ENCODE measurements around the gene MPO. TPM values are rescaled to one million over a fixed set of nuclear protein-coding genes. Genes with fewer than 3 reads are reported as not detected.

MPO gene
- total and polyA plus RNA-seq, 9 of the 15 experiments (the other 6 are each of a cell fraction or from before 2014, with no cell fraction given): 0.04 to 0.47 (median 0.39) TPM; not detected in 6

GRCh38 chr17:58328195-58329034 is 47.7 kb upstream of the MPO start, which contains the start of gene TSPOAP1 (continued):
- TF ChIP-seq THRA (IDR thresholded peaks at IDR 0.05) (no peak), ZNF57 (CRISPR knock-in tag; IDR thresholded peaks at IDR 0.05) (peak; percentile 87; the same call in 1 of the 2 replicates), ZNF121 (CRISPR knock-in tag; conservative IDR thresholded peaks at IDR 0.05) (no peak), ZNF224 (CRISPR knock-in tag; IDR thresholded peaks at IDR 0.05) (peak; percentile 72; the same call in 1 of the 2 replicates), E2F4 (CRISPR knock-in tag; IDR thresholded peaks at IDR 0.05; ENCODE audit: low read depth) (peak; percentile 35; the same call in 1 of the 2 replicates), NONO (IDR thresholded peaks at IDR 0.05; ENCODE audit: low read depth in 2 of 2, low read length in 1 of 2) (no peak; a peak in 1 of 4 replicates), RBM22 (IDR thresholded peaks at IDR 0.05; ENCODE audit: low read depth, low read length, poor library complexity, severe bottlenecking) (peak; percentile 99), SP1 (CRISPR knock-in tag; IDR thresholded peaks at IDR 0.05) (0 out of 2 replicates have a peak, but pooled peaks have one; percentile 11), ZNF785 (CRISPR knock-in tag; IDR thresholded peaks at IDR 0.05) (no peak), CEBPG (CRISPR knock-in tag; IDR thresholded peaks at IDR 0.05) (peak; percentile 72; the same call in 1 of the 2 replicates), CEBPG (tag; conservative IDR thresholded peaks at IDR 0.05 in 1 of 2, IDR thresholded peaks at IDR 0.05 in 1 of 2) (no peak; a peak in 1 of 4 replicates), THAP7 (CRISPR knock-in tag; IDR thresholded peaks at IDR 0.05) (peak; percentile 76; the same call in 1 of the 2 replicates), ZNF12 (CRISPR knock-in tag; IDR thresholded peaks at IDR 0.05) (no peak; the same call in 1 of the 2 replicates), CBX2 (IDR thresholded peaks at IDR 0.05; ENCODE audit: insufficient read depth, low read length, poor library complexity, severe bottlenecking) (no peak), POLR2AphosphoS2 (IDR thresholded peaks at IDR 0.05; ENCODE audit: low read length) (peak; percentile 91), ZBTB17 (CRISPR knock-in tag; IDR thresholded peaks at IDR 0.05) (peak; percentile 65), ZNF551 (CRISPR knock-in tag; IDR thresholded peaks at IDR 0.05) (0 out of 2 replicates have a peak, but pooled peaks have one; percentile 14), ZFP30 (CRISPR knock-in tag; IDR thresholded peaks at IDR 0.05; ENCODE audit: borderline replicate concordance) (no peak), TAF7 (tag; IDR thresholded peaks at IDR 0.05) (no peak), POLR3G (IDR thresholded peaks at IDR 0.05; ENCODE audit: extremely low read depth, insufficient read length, insufficient replicate concordance) (no peak), ZKSCAN1 (IDR thresholded peaks at IDR 0.05; ENCODE audit: low read depth, low read length) (no peak; the same call in 1 of the 2 replicates), THAP12 (CRISPR knock-in tag; IDR thresholded peaks at IDR 0.05) (peak; percentile 15; the same call in 1 of the 2 replicates)
